SKM-1 treated with dmso at 0.1 percent for 144 hours (cell line): ENCODE measurements around the gene NEU3.
"Not testable (repeated sequence)": the region's sequence is repeated elsewhere in the genome, so short reads cannot be mapped to it uniquely, and the experiment has no call there.

Source experiments
- DNase-seq: peaks from one replicate; lab custom pipeline; 2025; ENCODE audit not compliant: unreplicated experiment; lab: John Stamatoyannopoulos, UW

The NEU3 gene

GRCh38 chr11:74981888-74982287, 6.8 kb upstream of the NEU3 start:
- DNase-seq = no peak

GRCh38 chr11:74984070-74984469, 4.7 kb upstream of the NEU3 start:
- DNase-seq = no peak

DNA sequence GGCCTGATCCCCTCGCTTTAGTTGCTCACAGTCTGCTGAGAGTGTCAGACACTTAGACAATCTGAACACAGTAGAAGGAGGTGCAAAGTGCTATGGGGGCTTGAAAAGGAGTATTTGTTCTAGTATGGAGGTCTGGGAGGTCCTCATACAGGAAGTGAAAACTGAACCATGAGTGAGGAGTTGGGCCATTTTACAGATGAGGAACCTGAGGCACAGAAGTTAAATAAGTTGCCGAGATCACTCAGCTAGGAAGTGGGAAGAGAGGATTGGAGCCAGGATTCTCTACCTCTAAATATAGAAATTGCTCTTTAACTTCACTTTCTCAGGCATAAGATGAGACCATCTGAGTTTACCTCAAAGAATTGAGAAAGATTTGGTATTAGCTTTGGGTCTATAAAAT, 4.0 kb upstream of the NEU3 start:
- no peak for DNase-seq

GRCh38 chr11:74989260-74989638, 516 bp downstream of the NEU3 start:
- DNase-seq = no peak

DNA sequence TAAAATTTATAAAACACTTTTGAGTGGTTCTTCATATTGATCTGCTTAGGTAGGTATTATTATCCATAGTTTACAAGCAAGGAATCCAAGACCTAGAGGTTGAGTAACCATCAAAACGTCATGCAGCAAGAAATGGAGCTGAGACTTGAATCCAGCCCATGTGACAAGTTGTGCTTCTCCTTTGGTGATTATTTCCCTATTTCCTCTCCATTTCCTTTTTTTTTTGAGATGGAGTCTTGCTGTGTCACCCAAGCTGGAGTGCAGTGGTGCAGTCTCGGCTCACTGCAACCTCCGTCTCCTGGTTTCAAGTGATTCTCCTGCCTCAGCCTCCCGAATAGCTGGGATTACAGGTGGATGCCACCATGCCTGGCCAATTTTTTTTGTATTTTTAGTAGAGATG, 1.4 kb downstream of the NEU3 start:
- peak; percentile 13 for DNase-seq

GRCh38 chr11:74990941-74991340, 2.2 kb downstream of the NEU3 start:
- DNase-seq = no peak

DNA sequence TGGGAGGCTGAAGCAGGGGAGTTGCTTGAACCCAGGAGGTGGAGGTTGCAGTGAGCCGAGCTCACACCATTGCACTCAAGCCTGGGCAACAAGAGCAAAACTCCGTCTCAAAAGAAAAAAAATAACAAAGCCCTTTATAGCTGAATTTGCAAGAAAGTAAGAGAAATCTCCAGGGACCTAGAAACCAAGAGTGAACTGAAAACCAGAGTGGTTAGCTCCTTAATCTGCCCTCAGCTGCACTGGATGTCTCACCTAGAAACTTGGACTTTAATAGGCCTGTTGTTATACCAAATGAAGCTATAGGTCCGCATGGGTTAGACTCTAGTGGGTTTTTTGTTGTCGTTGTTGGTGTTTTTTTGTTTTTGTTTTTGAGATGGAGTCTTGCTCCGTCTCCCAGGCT, 4.1 kb downstream of the NEU3 start:
- no peak for DNase-seq

- DNase-seq = no peak
These were observed 12.2 kb downstream of the NEU3 start for GRCh38 chr11:75000975-75001354.

DNA sequence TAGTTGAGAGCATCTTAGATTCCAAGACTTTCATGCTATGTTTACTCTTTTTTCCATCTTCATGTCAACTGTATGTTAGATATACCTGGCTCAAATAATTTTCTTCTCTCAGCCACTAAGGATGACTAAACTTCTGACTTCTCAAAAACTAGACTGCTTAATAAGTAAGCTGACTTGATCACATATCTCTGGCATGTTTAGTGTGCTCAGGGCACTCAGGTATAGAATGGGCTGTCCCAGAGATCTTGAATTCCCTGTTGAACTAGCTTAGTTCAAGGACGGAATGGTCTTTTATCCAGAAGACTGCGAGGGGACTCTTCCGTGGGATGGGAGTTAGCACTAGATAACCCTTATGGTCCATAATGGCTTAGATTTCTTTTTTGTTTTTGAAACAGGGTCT, 13.0 kb downstream of the NEU3 start:
- no peak for DNase-seq

DNA sequence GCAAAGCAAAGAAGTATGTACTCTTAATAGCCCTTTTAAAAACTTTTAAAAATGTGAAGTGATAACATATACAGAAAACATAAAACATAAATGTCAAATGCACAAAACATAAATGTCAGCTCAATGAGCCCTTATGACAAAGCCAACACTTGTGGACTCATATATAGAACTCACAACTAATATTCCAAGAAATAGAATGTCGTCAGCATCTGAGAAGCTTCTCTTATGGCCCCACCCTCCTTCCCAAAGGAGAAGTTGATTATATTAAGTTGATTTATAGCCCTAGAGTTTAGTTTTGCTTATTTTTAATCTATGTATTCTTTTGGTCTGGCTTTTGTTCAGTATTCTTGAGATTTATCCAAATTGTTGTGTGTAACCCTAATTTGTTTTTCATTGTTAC, 13.8 kb downstream of the NEU3 start:
- no peak for DNase-seq

DNA sequence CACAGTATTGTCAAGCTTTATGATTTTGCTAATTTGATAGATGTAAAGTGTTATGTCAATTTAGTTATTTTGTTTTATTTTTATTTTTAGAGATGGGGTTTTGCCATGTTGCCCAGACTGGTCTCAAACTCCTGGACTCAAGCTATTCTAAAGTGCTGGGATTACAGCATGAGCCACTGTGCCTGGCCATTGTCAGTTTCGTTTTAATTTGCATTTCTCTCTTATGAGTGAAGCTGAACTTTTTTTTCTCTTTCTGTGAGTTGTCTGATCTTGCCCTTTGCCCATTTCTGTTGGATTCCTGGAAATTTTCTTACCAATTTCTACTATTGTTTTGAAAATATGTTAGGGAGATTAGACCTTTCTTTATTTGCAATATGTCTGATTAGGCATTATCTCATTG, 15.5 kb downstream of the NEU3 start:
- DNase-seq = no peak

GRCh38 chr11:75011357-75011756, 22.6 kb downstream of the NEU3 start:
- DNase-seq = no peak

- no peak for DNase-seq
These were observed 23.1 kb downstream of the NEU3 start for GRCh38 chr11:75011872-75012271.

- DNase-seq = no peak
These were observed 24.3 kb downstream of the NEU3 start for GRCh38 chr11:75013051-75013450.

GRCh38 chr11:75014129-75014528, 25.4 kb downstream of the NEU3 start:
- no peak for DNase-seq

- not testable (repeated sequence) for DNase-seq
These were observed 30.5 kb downstream of the NEU3 start for GRCh38 chr11:75019200-75019599.

DNA sequence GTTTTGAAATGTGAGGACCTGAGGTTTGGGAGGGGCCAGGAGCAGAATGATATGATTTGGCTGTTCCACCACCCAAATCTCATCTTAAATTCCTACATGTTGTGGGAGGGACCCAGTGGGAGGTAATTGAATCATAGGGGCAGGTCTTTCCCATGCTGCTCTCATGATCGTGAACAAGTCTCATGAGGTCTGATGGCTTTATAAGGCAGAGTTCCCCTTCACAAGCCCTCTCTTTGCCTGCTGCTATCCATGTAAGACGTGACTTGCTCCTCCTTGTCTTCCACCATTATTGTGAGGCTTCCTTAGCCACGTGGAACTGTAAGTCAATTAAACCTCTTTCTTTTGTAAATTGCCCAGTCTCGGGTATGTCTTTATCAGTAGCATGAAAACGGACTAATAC, 31.6 kb downstream of the NEU3 start:
- not testable (repeated sequence) for DNase-seq

DNA sequence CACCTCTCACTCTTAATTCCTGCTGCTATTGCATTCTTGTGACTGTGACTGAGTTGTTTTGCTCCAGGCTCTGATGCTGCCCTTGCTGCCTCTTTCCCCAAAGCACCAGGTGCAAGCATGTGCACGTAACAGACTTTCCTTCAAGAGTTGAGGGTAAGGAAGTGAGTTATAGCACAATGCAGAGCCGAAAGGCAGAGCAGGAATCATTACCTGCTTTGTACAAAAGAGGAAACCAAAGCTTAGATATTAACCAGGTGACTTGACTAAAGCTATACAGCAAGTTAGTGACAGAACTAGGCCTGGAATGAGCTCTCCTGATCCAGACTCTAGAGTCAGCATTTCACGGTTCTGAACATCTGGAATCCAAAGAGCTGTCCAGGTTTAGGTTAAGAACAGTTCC, 33.6 kb downstream of the NEU3 start:
- no peak for DNase-seq

DNA sequence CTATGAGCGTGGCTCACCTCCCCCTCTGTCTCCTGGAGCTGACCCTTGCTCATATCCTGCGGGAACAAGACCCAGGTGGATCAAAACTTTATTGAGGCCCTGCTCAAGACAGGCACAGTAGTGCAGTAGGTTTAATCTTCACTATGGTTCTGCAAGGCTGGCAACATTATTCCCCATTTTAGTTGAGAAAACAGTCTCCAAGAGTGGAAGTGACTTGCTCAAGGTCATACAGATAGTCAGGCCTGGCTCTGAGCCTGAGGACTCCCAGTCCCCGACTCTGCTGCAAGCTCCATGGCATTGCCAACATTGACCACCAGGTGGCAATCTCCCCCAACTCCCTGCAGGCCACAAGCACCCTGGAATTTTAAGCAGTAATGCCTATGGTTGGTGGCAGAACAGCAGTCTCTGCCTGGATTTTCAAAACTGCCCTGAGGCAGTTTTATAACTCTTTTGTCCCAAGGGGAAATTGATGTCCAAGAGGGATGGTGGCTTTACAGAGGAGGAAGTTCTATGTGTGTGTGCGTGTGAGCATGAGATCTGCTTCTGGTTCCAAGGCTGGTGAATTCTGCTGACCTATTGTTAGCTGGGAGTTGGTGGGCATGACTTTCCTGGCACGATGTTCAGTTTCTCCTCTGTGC, 34.1 kb downstream of the NEU3 start:
- peak; percentile 55 for DNase-seq

DNA sequence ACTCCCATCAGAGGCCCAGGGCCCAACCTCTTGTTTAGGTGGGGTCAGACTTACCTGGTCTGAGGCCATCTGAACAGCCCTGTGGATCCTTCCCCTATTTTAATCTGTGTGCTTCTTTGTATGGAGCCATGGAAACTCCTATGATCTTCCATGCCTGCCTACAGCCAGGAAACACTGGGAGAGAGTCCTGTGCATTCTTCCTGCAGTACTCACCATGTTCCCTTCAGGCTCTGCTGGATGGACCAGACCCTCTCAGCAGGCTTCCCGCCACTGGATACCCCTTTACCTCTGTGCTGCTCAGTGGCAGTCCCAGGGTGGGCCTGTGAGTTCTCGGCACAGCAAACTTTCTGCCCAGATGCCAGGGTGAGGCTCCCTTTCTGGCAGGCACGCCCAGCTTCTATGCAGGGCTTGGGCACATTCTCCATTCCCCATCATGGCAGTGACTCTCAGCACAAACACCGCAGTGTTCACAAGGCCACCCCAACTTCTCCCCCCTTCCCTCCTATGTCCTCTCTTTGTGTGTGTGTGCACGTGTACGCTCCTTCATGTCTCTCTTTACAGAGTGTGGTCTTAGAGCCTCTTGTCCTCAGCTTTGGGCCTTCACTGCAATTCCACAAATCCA, 34.8 kb downstream of the NEU3 start:
- no peak for DNase-seq

DNA sequence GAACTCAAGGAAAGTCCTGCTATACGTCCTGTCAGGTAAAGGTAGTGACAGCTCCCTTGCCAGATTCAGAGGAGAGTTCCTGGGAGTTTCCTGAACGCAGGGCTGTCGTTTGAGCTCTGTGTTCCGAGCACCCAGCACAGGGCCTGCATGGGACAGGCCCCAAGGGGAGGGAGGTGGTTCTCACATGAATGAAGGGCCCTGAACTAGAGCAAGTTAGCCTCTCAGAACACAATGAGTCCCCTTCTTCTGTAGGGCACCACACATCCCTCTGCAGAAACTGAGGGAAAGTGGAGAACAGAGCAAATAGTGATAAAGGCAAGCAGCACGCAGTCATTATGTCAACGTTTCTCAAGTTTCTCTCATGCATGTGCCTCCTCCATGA, 35.3 kb downstream of the NEU3 start:
- no peak for DNase-seq

DNA sequence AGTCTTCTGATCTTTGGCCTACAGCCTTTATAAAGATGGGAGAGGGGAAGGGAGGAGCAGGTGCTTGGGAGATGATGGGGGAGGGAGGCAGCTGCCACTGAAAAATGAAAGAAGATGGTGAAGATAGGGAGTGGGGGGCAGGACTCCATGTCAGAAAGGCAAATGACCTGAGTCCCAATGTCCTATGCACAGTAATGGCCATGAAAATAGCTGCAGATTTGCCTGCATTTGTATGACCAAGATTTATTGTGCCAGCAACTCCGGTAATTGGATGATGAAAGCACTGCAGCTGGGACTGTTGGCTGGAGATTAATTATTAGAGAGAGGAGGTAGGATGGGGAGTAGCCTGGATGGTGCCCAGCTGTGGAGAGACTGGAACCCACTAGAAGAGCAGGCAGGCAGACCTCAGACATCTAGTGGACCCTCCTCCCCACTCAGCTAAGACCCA, 36.1 kb downstream of the NEU3 start:
- DNase-seq = no peak

DNA sequence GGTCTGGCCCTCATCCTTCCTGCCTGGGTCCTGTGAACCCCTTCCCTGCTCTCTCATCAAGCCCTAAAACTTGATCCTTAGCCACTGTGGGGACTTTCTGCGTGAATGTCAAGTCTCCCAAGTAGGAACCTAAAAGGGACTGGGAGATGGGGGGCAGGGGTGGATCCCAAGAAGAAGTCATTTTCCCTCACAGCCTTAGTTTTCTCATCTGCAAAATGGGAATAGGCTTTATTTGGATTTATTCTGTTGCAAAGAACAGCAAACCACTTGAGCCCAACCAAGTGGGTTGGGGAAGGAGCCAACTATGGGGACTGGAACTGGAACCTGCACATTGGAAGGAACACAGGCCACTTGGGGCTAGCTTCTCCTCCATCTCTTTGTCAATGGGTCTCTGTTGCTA, 36.8 kb downstream of the NEU3 start:
- DNase-seq = no peak
